Inflammatory macrophage (primary cell): ENCODE data around the gene SPTBN4.
"Not testable (repeated sequence)": the region's sequence is repeated elsewhere in the genome, so short reads cannot be mapped to it uniquely, and the experiment has no call there.

Experiments
- DNase-seq, 2 donors: peaks; one replicate each; pipeline ENCODE4 v3.0.0-alpha.2; 2020 to 2022

SPTBN4 gene

DNA sequence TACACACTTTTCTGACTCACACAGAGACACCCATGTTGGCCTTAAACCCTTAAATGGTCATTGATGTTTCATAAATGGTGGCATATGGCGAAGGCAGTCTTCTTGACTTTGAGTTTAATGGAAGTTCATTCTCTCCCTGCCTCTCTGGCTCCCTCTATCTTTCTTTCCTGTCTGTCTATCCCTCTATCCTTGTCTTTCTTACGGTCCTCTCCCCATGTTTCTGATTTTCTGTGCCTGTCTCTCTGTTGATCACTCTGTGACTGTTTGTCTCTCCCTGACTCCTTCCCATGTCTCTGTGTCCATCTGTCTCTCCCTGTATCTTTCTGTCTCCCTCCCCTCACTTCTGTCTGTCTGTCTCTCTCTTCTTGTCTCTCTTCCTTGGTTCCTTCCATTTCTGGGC lies 66.7 kb downstream of the SPTBN4 start:
- DNase-seq = no peak

DNA sequence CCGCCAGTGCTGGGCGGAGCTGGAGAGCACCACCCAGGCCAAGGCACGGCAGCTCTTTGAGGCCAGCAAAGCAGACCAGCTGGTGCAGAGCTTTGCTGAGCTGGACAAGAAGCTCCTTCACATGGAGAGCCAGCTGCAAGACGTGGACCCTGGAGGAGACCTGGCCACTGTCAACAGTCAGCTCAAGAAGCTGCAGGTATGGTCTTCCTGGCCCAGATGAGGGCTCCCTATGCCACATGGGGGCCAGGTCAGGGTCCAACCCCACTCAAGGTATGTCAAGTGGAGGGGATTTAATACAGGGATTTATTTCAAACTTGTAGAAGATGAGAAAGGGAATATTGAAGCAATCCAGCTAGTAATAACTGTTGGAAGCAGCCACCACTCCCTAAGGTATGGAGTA lies 67.3 kb downstream of the SPTBN4 start:
- no peak for DNase-seq

DNA sequence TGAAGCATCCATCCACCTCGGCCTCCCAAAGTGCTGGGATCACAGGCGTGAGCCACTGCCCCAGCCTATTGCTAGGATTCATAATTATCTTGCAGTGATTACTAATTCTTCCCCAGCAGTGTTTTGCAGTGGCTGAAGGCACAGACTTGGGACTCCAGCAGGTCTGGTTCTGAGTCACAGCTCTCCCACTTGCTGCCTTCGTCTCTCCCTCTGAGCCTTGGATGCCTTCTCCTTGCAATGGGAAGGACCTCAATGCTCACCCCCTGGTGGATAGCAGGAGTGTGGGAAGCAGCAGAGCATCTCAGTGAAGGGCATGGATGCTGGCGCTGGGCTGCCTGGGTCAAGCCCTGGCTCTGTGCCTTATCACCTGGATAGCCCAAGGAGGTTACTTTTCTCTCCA lies 72.3 kb downstream of the SPTBN4 start:
- DNase-seq = no peak

DNA sequence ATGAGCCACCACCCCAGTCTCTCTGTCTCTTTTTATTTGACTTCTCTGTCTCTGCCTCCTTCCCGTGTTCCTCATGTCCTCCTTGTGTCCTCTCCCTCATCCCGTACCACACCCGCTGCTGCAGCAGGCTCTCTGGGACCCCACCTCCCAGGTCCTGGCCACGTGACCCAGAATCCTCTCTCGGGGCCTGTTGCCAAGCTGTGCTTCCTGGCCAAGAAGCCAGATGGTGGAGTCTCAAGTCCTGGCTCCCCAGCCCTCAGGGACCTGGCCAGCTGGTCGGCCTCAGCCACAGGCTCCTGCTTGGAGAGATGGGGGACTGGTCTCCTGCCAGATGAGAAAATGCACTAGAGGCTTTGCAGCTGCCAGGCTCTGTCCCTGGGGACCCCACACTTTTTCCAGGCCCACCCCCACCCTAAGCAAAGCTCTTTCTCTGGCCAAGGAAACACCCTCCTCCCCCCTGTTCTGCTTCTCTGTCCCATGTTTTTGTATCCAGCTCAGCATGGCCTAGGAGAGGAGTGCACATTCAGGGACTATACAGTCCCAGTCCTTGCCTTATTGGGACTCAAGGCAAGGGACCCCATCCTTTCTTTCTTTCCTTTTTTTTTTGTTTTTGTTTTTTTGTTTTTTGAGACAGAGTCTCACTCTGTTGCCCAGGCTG lies 75.5 kb downstream of the SPTBN4 start:
- DNase-seq = no peak

DNA sequence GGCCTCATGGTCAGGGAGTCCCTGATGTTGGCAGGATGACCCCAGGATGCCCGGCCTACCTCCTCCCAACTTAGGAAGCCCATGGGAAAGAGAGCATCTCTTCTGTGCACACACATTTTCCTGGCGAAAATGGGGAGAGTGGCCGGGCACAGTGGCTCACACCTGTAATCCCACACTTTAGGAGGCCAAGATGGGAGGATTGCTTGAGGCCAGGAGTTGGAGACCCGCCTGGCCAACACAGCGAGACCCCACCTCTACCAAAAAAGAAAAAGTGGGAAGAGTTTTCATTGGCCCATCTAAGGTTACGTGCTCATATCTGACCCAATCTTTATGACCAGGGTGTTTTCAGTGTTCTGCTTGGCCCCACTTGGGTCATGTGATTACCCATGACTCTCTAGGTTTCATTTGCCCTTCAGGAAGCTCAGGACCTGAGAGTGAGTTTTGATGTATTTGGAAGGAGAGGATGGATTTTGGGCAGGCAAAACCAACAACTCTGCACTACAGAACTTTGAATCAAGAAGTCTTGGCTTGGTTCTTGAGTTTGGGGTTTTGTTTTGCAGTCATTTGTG lies 76.3 kb downstream of the SPTBN4 start:
- DNase-seq = no peak

DNA sequence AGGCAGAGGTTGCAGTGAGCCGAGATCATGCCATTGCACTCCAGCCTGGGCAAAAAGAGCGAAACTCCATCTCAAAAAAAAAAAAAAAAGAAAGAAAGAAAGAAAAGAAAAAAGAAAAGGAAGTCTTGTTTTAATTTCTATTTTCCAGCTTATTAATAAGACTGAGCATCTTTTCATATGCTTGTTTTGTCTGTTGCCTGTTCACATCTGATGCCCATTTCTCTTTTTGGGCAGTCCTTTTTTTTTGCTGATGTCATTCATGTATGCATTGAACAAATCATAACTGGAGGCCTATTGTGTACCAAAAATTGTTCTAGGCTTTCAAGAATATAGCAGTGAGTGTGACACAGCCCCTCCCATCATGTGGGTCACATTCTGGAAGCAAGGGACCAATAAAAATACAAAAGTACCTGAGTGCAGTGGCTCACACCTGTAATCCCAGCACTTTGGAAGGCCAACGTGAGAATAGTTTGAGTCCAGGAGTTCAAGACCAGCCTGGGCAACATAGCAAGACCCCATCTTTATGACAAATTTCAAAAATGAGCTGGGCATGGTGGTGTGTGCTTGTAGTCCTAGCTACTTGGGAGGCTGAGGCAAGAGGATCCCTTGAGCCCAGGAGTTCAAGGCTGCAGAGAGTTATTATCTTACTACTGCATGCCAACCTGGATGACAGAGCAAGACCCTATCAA lies 79.5 kb downstream of the SPTBN4 start:
- DNase-seq = not testable (repeated sequence)

DNA sequence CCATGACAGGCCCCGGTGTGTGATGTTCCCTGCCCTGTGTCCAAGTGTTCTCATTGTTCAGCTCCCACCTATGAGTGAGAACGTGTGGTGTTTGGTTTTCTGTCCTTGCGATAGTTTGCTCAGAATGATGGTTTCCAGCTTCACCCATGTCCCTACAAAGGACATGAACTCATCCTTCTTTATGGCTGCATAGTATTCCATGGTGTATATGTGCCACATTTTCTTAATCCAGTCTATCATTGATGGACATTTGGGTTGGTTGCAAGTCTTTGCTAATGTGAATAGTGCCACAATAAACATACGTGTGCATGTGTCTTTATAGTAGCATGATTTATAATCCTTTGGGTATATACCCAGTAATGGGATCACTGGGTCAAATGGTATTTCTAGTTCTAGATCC lies 80.4 kb downstream of the SPTBN4 start:
- DNase-seq = not testable (repeated sequence)

DNA sequence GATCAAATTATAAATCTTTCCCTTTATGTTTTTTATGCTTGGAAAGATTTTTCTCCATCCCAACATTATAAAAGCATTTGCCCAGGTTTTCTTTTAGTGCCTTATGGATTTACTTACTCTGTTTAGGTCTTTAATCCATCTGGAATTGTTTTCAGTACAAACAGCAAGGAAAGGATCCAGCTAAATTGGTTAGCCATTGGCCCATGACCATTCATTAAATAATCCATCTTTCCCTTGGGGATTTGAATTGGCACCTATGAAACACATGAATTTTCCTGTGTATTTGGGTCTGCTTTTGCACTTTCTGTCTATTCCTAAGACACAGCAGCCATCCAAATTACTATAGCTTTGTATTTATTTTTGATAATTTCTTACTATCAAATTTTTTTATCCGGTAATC lies 81.0 kb downstream of the SPTBN4 start:
- no peak for DNase-seq

DNA sequence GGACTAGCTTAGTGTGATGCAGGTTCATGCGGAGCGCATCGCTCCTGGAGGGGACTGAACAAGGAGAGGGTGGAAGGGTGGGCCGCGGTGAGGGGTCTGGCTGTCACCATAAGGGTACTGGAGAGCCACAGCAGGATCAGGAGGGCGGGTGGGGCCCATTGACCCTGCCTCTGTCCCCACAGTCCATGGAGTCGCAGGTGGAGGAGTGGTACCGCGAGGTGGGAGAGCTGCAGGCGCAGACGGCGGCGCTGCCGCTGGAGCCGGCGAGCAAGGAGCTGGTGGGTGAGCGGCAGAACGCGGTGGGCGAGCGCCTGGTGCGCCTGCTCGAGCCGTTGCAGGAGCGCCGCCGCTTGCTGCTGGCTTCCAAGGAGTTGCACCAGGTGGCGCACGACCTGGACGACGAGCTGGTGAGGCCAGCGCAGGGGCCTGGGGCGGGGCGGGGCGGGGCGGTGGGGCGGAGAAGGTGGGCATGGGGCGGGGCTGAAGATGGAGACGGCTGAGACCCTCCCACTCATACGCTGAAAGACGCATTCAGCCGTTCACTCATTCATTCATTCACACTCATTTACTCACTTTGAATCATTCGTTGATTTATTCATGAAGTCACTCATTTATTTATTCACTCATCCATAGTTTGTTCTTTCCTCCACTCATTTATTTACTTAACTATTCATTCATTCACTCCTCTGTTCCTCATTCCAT lies 82.4 kb downstream of the SPTBN4 start:
- peak; percentile 25 to 53 for DNase-seq

DNA sequence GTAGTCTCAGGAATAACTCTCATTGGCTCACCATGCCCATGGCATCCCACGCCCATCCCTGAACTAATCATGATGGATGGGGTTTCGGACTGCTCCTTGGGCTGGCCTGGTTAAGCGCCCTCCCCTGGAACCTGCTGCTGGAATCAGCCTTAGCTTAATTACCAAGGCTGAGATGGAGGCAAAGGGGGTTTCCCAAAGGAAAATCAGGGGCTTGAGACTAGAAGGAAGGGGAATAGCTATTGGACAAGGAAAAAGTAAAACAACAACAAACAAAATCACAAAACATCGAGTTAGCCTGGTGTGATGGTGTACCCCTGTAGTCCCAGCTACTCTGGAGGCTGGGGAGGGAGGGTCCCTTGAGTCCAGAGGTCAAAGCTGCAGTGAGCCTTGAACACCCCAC lies 84.2 kb downstream of the SPTBN4 start:
- DNase-seq = no peak

DNA sequence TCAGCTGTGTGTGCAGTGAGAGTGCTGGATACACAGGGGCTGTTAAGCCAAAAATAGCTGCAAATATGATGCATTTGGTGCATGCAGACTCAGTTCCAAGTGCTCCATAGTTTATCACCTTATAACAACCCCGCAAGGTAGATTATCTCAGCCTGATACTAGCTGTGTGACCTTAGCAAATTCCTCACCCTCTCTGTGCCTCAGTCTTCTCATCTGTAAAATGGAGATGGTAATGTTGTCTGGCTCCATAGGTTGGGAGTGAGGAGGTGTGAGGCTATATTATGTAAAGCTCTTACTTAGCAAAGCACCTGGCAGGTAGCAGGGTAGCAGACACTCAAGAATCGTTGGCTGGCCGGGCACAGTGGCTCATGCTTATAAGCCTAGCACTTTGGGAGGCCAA lies 86.0 kb downstream of the SPTBN4 start:
- DNase-seq = no peak

DNA sequence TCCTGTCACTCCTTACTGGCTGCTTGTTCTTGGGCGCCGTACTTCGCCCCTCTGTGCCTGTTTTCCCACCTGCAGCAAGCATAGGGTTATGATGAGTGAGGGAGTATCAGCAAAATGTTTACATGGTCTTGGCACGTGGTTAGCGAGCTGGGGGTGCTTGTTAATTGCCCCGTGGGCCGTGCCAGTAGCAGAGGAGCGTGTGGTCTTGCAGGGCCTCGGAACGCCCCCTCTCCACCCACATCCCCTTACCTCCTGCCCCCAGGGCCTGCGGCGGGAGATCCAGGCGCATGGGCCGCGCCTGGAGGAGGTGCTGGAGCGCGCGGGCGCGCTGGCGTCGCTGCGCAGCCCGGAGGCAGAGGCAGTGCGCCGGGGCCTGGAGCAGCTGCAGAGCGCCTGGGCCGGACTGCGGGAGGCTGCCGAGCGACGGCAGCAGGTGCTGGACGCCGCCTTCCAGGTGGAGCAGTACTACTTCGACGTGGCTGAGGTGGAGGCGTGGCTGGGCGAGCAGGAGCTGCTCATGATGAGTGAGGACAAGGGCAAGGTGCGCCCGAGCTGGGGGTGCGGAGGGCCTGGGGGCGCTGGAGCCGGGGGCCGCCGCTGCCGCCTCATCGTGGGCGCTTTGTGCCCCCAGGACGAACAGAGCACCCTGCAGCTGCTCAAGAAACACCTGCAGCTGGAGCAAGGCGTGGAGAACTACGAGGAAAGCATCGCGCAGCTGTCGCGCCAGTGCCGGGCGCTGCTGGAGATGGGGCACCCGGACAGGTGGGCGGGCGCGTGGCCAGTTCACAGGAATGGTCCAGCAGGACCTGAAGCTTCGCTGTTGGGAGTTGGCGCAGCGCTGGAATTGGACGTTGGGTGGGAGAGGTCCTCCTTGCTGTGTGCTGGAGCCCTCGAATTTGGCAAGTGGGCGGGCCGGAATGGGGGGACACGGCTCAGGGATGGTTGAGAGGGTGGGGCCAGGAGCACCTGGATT lies 87.4 kb downstream of the SPTBN4 start:
- no peak for DNase-seq

DNA sequence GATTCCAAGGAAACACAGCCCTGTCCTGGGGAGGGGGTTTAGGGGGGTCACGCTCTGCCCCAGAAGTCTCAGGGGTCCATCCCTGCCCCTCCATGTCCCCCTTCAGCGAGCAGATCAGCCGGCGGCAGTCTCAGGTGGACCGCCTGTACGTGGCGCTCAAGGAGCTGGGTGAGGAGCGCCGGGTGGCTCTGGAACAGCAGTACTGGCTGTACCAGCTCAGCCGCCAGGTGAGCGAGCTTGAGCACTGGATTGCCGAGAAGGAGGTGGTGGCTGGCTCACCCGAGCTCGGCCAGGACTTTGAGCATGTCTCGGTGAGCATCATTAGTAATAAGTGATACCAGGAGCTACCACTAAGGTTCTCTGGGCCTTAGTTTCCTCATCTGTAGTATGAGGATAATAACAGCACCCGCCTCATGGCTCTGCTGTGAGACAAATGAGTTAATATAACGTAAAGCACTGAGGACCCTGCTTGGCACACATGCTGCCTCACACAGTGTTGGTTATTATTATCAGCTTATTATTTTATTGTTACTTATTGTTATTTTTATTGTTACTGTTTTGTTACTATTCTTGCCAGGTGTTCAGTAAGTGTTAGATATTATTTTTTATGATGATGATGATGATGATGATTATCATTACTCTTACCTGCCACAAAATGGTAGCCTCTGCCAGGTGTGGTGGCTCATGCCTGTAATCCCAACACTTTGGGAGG lies 89.3 kb downstream of the SPTBN4 start:
- no peak for DNase-seq

DNA sequence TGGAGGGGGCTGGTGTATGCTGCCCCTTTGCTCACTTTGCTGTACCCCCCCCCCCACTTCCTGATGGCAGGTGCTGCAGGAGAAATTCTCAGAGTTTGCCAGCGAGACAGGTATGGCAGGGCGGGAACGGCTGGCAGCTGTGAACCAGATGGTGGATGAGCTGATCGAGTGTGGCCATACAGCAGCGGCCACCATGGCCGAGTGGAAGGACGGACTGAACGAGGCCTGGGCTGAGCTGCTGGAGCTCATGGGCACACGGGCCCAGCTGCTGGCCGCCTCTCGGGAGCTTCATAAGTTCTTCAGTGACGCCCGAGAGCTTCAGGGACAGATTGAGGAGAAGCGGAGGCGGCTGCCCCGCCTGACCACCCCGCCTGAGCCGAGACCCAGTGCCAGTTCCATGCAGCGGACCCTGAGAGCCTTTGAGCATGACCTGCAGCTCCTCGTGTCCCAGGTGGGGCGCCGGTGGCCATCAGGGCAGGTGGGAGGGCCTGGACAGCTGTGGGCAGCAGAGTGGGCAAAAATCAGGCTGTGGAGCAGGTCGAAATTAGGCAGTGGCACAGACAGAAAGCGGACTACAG lies 90.2 kb downstream of the SPTBN4 start:
- DNase-seq = no peak

DNA sequence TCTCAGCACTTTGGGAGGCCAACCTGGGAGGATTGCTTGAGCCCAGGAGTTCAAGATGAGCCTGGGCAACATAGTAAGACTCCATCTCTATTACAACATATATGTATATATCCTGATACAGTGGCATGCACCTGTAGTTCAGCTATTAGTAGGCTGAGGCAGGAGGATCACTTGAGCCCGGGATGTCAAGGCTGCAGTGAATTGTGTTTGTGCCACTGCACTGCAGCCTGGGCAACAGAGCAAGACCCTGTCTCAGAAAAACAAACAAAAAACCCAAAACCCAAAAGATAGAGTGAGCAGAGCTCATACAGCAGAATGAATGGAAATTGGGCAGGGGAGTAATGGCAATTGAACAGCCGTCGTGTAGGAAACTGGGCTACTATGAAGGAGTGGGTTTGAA lies 92.6 kb downstream of the SPTBN4 start:
- no peak for DNase-seq

DNA sequence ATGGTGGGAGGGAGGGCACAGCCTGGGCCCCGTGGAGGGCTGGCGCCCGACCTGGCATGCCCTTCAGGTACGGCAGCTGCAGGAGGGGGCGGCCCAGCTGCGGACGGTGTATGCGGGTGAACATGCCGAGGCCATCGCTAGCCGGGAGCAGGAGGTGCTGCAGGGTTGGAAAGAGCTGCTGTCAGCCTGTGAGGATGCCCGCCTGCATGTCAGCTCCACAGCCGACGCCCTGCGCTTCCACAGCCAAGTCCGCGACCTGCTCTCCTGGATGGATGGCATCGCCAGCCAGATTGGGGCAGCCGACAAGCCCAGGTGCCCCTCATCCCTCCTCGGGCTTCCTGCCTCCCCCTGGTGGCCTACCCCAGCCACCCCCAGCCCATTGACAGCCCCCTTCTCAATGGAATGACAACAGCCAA lies 93.3 kb downstream of the SPTBN4 start:
- DNase-seq = no peak

DNA sequence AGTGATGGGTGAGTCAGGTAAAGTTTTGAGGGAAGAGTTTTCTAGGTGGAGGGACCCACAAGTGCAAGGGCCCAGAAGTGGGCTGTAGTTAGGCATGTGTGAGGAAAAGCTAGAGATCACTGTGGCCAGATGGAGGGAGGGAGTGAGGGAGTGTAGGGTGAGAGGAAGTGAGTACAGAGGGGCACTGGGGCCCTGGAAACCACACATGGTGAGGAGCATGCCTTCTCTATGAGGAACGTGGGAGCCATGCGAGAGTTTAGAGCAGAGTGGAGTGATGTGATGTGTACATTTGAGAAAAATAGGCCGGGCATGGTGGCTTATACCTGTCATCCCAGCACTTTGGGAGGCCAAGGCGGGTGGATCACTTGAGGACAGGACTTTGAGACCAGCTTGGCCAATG lies 95.1 kb downstream of the SPTBN4 start:
- no peak for DNase-seq

DNA sequence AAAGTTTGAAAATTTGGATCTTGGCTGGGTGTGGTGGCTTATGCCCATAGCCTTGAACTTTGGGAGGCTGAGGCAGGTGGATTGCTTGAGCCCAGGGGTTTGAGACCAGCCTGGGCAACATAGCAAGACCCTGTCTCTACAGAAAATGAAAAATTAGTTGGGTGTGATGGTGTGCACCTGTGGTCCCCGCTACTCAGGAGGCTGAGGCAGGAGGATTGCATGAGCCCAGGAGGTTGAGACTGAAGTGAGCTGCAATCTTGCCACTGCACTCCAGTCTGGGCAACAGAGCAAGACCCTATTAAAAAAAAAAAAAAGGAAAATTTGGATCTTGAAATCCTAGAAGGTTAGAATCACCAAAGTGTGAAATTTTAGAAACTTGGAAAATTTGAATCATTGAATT lies 97.7 kb downstream of the SPTBN4 start:
- DNase-seq = not testable (repeated sequence)

DNA sequence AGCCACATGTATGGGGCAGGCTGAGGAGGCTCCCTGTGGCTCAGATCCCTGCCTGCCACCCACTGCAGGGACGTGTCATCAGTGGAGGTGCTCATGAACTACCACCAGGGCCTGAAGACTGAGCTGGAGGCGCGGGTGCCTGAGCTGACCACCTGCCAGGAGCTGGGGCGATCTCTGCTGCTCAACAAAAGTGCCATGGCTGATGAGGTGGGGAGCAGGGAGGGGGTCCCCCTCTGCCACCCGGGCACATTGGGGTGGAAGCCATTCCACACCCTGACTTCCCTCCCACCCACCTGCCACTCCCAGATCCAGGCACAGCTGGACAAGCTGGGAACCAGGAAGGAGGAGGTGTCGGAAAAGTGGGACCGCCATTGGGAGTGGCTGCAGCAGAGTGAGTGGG lies 98.6 kb downstream of the SPTBN4 start:
- DNase-seq = no peak

DNA sequence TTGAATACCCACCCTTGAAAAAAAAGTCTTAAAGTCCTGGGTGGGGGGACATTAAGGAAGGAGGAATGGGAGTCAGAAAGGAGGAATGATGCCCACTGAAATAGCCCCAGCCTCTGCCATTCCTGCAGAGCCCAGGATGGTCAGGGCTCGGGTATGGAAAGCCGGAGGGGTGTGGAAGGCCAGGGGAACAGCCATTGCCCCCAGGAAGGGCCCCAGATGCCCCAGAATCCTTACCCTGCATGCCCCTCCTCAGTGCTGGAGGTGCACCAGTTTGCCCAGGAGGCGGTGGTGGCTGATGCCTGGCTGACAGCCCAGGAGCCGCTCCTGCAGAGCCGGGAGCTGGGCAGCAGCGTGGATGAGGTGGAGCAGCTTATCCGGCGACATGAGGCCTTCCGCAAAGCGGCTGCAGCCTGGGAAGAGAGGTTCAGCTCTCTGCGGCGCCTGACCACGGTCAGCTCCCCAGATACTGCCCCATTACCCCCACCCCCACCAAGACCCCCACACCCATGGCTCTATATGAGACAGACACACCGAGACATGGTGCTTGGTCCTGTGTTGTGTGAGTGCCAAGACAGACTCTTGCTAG lies 99.2 kb downstream of the SPTBN4 start:
- no peak for DNase-seq
